Measurements from ENCODE around the gene RGS7.

The RGS7 gene

DNA sequence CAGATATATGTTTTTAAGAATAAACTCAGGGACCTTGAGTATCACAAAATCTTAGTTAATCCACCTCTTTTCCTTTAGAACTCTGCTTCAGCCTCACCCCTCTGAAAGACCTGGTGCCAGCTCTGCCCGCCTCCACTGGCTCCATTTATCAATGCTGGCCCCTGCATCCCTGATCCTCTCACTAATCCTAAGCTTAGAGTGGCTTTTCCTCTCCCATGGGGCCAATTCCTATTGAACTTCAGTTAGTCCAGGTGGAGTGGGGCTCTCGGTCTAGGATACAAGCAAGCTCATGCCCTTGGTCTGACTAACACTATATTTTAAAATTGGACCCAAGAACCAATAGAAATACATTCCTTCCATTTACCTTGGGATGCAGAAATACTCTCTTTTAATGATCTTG, 87.0 kb downstream of the RGS7 start:
- H3K27ac ChIP-seq: no peak overlapping the region
- no peaks in the 10 kb centered on the region for H3K9me3 ChIP-seq
- no peaks in the 10 kb centered on the region for H3K4me1 ChIP-seq (ENCODE audit: control insufficient read depth in 1 of 2, insufficient read depth in 1 of 2, low read depth in 1 of 2, low read length in 1 of 2)
- TF ChIP-seq, protein P1, sequence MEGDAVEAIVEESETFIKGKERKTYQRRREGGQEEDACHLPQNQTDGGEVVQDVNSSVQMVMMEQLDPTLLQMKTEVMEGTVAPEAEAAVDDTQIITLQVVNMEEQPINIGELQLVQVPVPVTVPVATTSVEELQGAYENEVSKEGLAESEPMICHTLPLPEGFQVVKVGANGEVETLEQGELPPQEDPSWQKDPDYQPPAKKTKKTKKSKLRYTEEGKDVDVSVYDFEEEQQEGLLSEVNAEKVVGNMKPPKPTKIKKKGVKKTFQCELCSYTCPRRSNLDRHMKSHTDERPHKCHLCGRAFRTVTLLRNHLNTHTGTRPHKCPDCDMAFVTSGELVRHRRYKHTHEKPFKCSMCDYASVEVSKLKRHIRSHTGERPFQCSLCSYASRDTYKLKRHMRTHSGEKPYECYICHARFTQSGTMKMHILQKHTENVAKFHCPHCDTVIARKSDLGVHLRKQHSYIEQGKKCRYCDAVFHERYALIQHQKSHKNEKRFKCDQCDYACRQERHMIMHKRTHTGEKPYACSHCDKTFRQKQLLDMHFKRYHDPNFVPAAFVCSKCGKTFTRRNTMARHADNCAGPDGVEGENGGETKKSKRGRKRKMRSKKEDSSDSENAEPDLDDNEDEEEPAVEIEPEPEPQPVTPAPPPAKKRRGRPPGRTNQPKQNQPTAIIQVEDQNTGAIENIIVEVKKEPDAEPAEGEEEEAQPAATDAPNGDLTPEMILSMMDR (IDR thresholded peaks at IDR 0.05): no peak
- no peak overlapping the region for H3K4me3 ChIP-seq (ENCODE audit: low read depth in 1 of 2, low read length in 1 of 2)
- H3K27me3 ChIP-seq: no peaks in the 10 kb centered on the region
- no peaks in the 10 kb centered on the region for H3K36me3 ChIP-seq

DNA sequence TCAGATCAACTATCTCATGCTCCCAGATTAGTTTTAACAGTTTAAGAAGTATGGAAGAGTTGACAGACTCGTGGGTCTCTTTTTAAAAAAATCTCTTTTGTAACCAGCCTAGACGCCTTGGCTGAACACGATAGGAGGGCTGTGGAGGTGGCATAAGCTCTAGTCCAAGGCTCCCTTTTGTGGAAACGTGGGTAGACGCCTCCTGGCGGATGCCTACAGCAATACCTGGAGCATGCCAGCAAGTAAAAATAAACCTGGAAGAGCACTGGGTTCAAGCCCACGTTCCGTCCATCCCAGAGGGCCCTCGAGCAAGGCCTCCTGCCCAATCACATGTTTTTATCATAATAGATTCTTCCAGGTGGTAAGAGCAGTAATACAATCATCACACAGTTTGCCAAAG, 87.9 kb downstream of the RGS7 start:
- Histone ChIP-seq H3K27me3 (no peaks in the 10 kb centered on the region), H3K27ac (no peak overlapping the region), H3K36me3 (no peaks in the 10 kb centered on the region), H3K4me3 (ENCODE audit: low read depth in 1 of 2, low read length in 1 of 2) (no peak overlapping the region), H3K4me1 (ENCODE audit: control insufficient read depth in 1 of 2, insufficient read depth in 1 of 2, low read depth in 1 of 2, low read length in 1 of 2) (no peaks in the 10 kb centered on the region), H3K9me3 (no peaks in the 10 kb centered on the region)
- TF ChIP-seq, protein P1 (IDR thresholded peaks at IDR 0.05): no peak

DNA sequence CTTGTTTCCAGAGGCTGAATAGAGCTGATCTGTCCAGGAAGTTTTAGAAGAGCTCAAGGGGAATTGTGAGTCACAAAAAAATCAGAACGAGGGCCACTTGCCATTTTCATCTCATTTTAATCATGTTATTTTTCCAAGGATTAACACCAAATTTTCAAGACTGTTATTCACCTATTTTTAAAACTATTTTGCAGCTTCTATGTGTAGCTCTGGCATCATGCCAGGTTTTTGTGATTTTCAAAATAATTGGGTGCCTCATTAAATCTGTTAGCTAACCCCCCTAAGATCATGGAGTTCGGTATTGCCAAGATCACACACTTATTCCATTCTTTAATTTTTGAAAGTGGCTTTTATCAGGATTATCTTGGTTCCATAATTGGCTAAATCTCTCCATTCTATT, 90.9 kb downstream of the RGS7 start:
- Histone ChIP-seq H3K36me3 (no peaks in the 10 kb centered on the region), H3K27me3 (no peaks in the 10 kb centered on the region), H3K4me3 (ENCODE audit: low read depth in 1 of 2, low read length in 1 of 2) (no peak overlapping the region), H3K4me1 (ENCODE audit: control insufficient read depth in 1 of 2, insufficient read depth in 1 of 2, low read depth in 1 of 2, low read length in 1 of 2) (no peaks in the 10 kb centered on the region), H3K27ac (no peak overlapping the region), H3K9me3 (no peaks in the 10 kb centered on the region)
- TF ChIP-seq, protein P1 (IDR thresholded peaks at IDR 0.05): no peak

DNA sequence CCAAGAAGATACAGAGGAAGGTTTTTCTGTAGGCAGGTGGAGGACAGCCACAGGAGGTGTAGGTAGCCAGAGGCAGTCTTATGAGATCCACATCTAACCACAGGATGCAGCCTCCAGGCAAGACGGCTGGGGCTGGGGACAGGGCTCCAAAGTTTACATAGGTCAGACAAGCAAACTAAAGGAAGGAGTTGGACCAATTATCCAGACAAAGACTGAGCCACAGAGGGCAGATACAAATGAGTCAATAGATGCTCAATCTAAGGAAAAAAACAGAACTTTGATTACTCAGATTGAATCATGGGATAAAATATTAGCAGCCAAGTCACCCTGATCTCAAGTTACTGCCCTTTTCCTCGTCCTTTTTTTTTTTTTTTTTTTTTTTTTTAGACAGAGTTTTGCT, 91.6 kb downstream of the RGS7 start:
- TF ChIP-seq, protein P1 (IDR thresholded peaks at IDR 0.05): no peak
- Histone ChIP-seq H3K4me1 (ENCODE audit: control insufficient read depth in 1 of 2, insufficient read depth in 1 of 2, low read depth in 1 of 2, low read length in 1 of 2) (no peaks in the 10 kb centered on the region), H3K27me3 (no peaks in the 10 kb centered on the region), H3K27ac (no peak overlapping the region), H3K4me3 (ENCODE audit: low read depth in 1 of 2, low read length in 1 of 2) (no peak overlapping the region), H3K9me3 (no peaks in the 10 kb centered on the region), H3K36me3 (no peaks in the 10 kb centered on the region)

DNA sequence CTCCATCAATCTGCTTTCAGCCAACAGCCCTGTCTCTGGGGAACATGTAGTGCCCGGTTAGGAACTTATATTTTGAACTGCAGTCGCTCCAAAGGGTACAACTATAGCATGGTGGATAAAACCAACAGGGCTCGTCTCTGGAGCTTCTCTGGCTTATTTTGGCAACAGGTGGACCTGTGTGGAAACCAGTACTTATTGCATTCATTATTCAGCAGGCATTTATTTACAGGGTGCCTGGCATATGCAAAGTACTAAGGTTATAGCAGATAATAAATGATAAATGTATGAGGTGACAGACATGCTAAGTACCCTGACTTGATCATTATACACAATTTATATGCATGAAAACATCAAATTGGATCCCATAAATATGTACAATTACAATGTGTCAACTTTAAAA, 93.7 kb downstream of the RGS7 start:
- Histone ChIP-seq H3K36me3 (no peaks in the 10 kb centered on the region), H3K9me3 (no peaks in the 10 kb centered on the region), H3K4me1 (ENCODE audit: control insufficient read depth in 1 of 2, insufficient read depth in 1 of 2, low read depth in 1 of 2, low read length in 1 of 2) (no peaks in the 10 kb centered on the region), H3K27ac (no peak overlapping the region), H3K27me3 (no peaks in the 10 kb centered on the region), H3K4me3 (ENCODE audit: low read depth in 1 of 2, low read length in 1 of 2) (no peak overlapping the region)
- TF ChIP-seq, protein P1 (IDR thresholded peaks at IDR 0.05): no peak

DNA sequence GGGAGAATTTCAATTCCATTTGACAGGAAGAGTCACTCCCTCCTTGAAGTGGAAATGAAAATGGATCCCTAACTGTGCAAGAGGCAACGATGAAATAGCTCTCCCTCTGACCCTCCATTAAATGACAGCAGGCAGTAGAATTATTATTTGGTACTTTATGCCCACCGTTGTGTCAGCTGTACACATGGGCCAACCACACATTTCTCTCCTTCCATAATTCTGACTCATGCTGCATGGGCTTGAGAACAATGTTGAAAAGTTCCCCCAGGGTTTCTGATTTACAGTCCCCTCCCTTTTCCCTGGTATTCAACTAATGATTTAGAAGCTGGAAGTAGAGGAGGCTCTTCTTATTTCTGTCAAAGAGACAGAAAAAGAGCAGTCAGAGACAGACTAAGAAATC, 103.5 kb downstream of the RGS7 start:
- no peaks in the 10 kb centered on the region for H3K4me1 ChIP-seq (ENCODE audit: control insufficient read depth in 1 of 2, insufficient read depth in 1 of 2, low read depth in 1 of 2, low read length in 1 of 2)
- H3K36me3 ChIP-seq: no peaks in the 10 kb centered on the region
- H3K4me3 ChIP-seq (ENCODE audit: low read depth in 1 of 2, low read length in 1 of 2): no peak overlapping the region
- H3K9me3 ChIP-seq: no peaks in the 10 kb centered on the region
- H3K27me3 ChIP-seq: no peaks in the 10 kb centered on the region
- TF ChIP-seq, protein P1 (IDR thresholded peaks at IDR 0.05): no peak
- no peak overlapping the region for H3K27ac ChIP-seq
